HCT116 (cell line): ENCODE results near the gene TEN1. TPM values are rescaled to one million over a fixed set of nuclear protein-coding genes. Genes with fewer than 3 reads are reported as not detected.

Experiments
- ATAC-seq: fragments of 200-7000 bp; cut with Tn5 transposase; 2 replicates; pipeline ENCODE4 v1.9.1; 2020; ENCODE audit warnings: mild to moderate bottlenecking, moderate library complexity
- BruUV-seq: library from RNA; stranded (reverse); fragments of 400-500 nt; replicated peaks from 2 replicates; lab custom pipeline; 2021; lab: Mats Ljungman, UMichigan
- CTCF ChIA-PET: fragments of 300-600 bp; sonication (Branson Sonifier 250); formaldehyde crosslinking; loops from one replicate; lab custom pipeline; 2021; ENCODE audit warnings: antibody characterized with exemption; lab: Charles Lee
- POLR2A ChIA-PET: fragments of 300-600, 350-600 bp; sonication (Branson Sonifier 250); formaldehyde crosslinking; loops from one replicate; lab custom pipeline; 2021; ENCODE audit warnings: antibody characterized with exemption; lab: Charles Lee
- RAD21 ChIA-PET, 2 experiments: fragments of 300-600 bp; sonication (Branson Sonifier 250); formaldehyde crosslinking; loops; one replicate each; lab custom pipeline; 2023; ENCODE audit warnings: low total read pairs in 2 of 2; ENCODE audit not compliant: uncharacterized antibody in 2 of 2, unreplicated experiment in 2 of 2, low non-redundant PET in 1 of 2; lab: Charles Lee
- DNase-seq: peaks from one replicate; pipeline ENCODE4 v3.0.0-alpha.2; 2010; ENCODE audit warnings: low read depth, low spot score
- H2AFZ ChIP-seq: fragments of 200-600 bp; shearing (Covaris generic), sonication (generic); 2 replicates; pipeline ENCODE4 v1.6.1; 2017; ENCODE audit warnings: low read depth, mixed run types, mixed read lengths, antibody characterized with exemption, low read length; ENCODE audit not compliant: poor library complexity, severe bottlenecking
- H3K27ac ChIP-seq: 2 replicates; pipeline ENCODE4 v1.5.1; 2012; ENCODE audit warnings: low read depth, low read length
- H3K27me3 ChIP-seq: fragments of 200-600 bp; sonication (generic); 2 replicates; pipeline ENCODE4 v1.6.1; 2016; ENCODE audit warnings: mixed run types, low read length, mixed read lengths; ENCODE audit not compliant: insufficient read depth
- H3K36me3 ChIP-seq, 2 experiments: fragments of 200-500 bp in 1 of 2; fragments of 200-600 bp in 1 of 2; sonication (Bioruptor generic) in 1 of 2; sonication (generic) in 1 of 2; 2 replicates each; pipeline versions ENCODE4 v1.5.1 to v1.6.1; 2014 to 2016; ENCODE audit warnings: low read length in 2 of 2, inconsistent platforms in 1 of 2, mixed read lengths in 1 of 2, mixed run types in 1 of 2; ENCODE audit not compliant: insufficient read depth in 2 of 2, control insufficient read depth in 1 of 2
- H3K4me1 ChIP-seq, 2 experiments: fragments of 200-600 bp in 1 of 2; sonication (generic) in 1 of 2; 2 replicates each; pipeline versions ENCODE4 v1.5.1 to v1.6.1; 2012 to 2017; ENCODE audit warnings: low read length in 2 of 2, inconsistent platforms in 1 of 2, mild to moderate bottlenecking in 1 of 2, mixed read lengths in 1 of 2, mixed run types in 1 of 2, moderate library complexity in 1 of 2; ENCODE audit not compliant: insufficient read depth in 2 of 2, control insufficient read depth in 1 of 2
- H3K4me2 ChIP-seq: fragments of 200-600 bp; sonication (generic); 2 replicates; pipeline ENCODE4 v1.6.1; 2017; ENCODE audit warnings: mixed run types, low read length, mixed read lengths
- H3K4me3 ChIP-seq, 2 experiments: fragments of 200-600 bp in 1 of 2; sonication (generic) in 1 of 2; replicated peaks in 1 of 2; 2 replicates each; pipeline ENCODE4 v1.5.1; 2011 to 2016; ENCODE audit warnings: low read length in 2 of 2, control low read depth in 1 of 2, low read depth in 1 of 2, mild to moderate bottlenecking in 1 of 2, mixed read lengths in 1 of 2, mixed run types in 1 of 2
- H3K79me2 ChIP-seq: fragments of 200-600 bp; sonication (generic); 2 replicates; pipeline ENCODE4 v1.6.1; 2017; ENCODE audit warnings: mild to moderate bottlenecking, mixed run types, low read length, moderate library complexity, mixed read lengths; ENCODE audit not compliant: insufficient read depth
- H3K9ac ChIP-seq: fragments of 200-600 bp; sonication (generic); 2 replicates; pipeline ENCODE4 v1.6.1; 2016; ENCODE audit warnings: low read length, mixed read lengths
- H3K9me2 ChIP-seq: fragments of 200-600 bp; sonication (generic), shearing (Covaris generic); 2 replicates; pipeline ENCODE4 v1.6.1; 2017; ENCODE audit warnings: mixed run types, mild to moderate bottlenecking, moderate library complexity; ENCODE audit not compliant: insufficient read depth
- H3K9me3 ChIP-seq, 2 experiments: fragments of 200-500 bp in 1 of 2; fragments of 200-600 bp in 1 of 2; sonication (Bioruptor generic) in 1 of 2; sonication (generic) in 1 of 2; 2 replicates each; pipeline ENCODE4 v1.6.1; 2014 to 2017; ENCODE audit warnings: low read length in 2 of 2, mixed read lengths in 2 of 2, inconsistent platforms in 1 of 2, low read depth in 1 of 2, mild to moderate bottlenecking in 1 of 2, mixed run types in 1 of 2, moderate library complexity in 1 of 2; ENCODE audit not compliant: control insufficient read depth in 1 of 2, insufficient read depth in 1 of 2
- H4K20me1 ChIP-seq: fragments of 200-600 bp; sonication (generic), shearing (Covaris generic); 2 replicates; pipeline ENCODE4 v1.6.1; 2017; ENCODE audit warnings: mixed run types, mild to moderate bottlenecking, moderate library complexity; ENCODE audit not compliant: insufficient read depth
- ATF3 ChIP-seq: IDR thresholded peaks from 2 replicates; pipeline ENCODE4 v1.6.1; 2012
- CEBPB ChIP-seq: IDR thresholded peaks from 2 replicates; pipeline ENCODE4 v1.6.1; 2012; ENCODE audit warnings: low read depth
- CTCF ChIP-seq, 3 experiments: fragments of 200-600 bp in 1 of 3; sonication (generic) in 1 of 3; IDR thresholded peaks in 2 of 3; conservative IDR thresholded peaks in 1 of 3; 2 replicates each; pipeline ENCODE4 v1.5.1; 2012 to 2017; ENCODE audit warnings: low read depth in 2 of 3, low read length in 2 of 3, antibody characterized with exemption in 1 of 3, borderline replicate concordance in 1 of 3, control low read depth in 1 of 3, mild to moderate bottlenecking in 1 of 3, mixed read lengths in 1 of 3, mixed run types in 1 of 3, moderate library complexity in 1 of 3; ENCODE audit not compliant: insufficient read depth in 1 of 3
- EGR1 ChIP-seq: IDR thresholded peaks from 2 replicates; pipeline ENCODE4 v1.6.1; 2012; ENCODE audit warnings: low read depth
- ELF1 ChIP-seq: IDR thresholded peaks from 2 replicates; pipeline ENCODE4 v1.6.1; 2012; ENCODE audit warnings: low read depth, borderline replicate concordance
- EZH2 ChIP-seq: fragments of 200-600 bp; sonication (generic); IDR thresholded peaks from 2 replicates; pipeline ENCODE4 v1.6.1; 2017; ENCODE audit warnings: antibody characterized with exemption, mixed run types
- EZH2phosphoT487 ChIP-seq: fragments of 200-600 bp; IDR thresholded peaks from 2 replicates; pipeline ENCODE4 v1.6.1; 2018; ENCODE audit warnings: antibody characterized with exemption, borderline replicate concordance
- FOSL1 ChIP-seq: IDR thresholded peaks from 2 replicates; pipeline ENCODE4 v1.6.1; 2012; ENCODE audit warnings: low read depth
- JUND ChIP-seq: IDR thresholded peaks from 2 replicates; pipeline ENCODE4 v1.6.1; 2012
- POLR2A ChIP-seq: IDR thresholded peaks from 2 replicates; pipeline ENCODE4 v1.7.0; 2011; ENCODE audit warnings: borderline replicate concordance; ENCODE audit not compliant: insufficient read depth, insufficient read length; ENCODE audit errors: extremely low read depth
- POLR2AphosphoS5 ChIP-seq: IDR thresholded peaks from 2 replicates; pipeline ENCODE4 v1.6.1; 2011; ENCODE audit warnings: mild to moderate bottlenecking, low read depth, low read length, moderate library complexity
- RAD21 ChIP-seq: IDR thresholded peaks from 2 replicates; pipeline ENCODE4 v1.6.1; 2012; ENCODE audit warnings: low read depth, mild to moderate bottlenecking
- SP1 ChIP-seq: IDR thresholded peaks from 2 replicates; pipeline ENCODE4 v1.6.1; 2012; ENCODE audit warnings: low read depth
- SRF ChIP-seq: IDR thresholded peaks from 2 replicates; pipeline ENCODE4 v1.6.1; 2012; ENCODE audit warnings: low read depth
- ZBTB33 ChIP-seq: IDR thresholded peaks from 2 replicates; pipeline ENCODE4 v1.6.1; 2011; ENCODE audit warnings: mild to moderate bottlenecking, low read length, moderate library complexity; ENCODE audit not compliant: insufficient replicate concordance; ENCODE audit errors: extremely low read depth
- ZFX ChIP-seq: fragments of 450-650 bp; IDR thresholded peaks from 2 replicates; pipeline ENCODE4 v1.6.1; 2017
- intact Hi-C: fragments of 100-400 bp; cut with micrococcal nuclease; formaldehyde crosslinking; loops from 2 replicates; pipeline ENCODE4 v1.10.0; 2022
- total RNA-seq: library from RNA; stranded (reverse); gene quantifications from one replicate; pipeline ENCODE4 v1.2.1, GENCODE V29; 2021; ENCODE audit not compliant: unreplicated experiment

TEN1 gene
- total RNA-seq, 1 experiment from 2014 or later = 18.5 TPM

GRCh38 chr17:76024353-76024752, 45.3 kb downstream of the TEN1 start:
- Histone ChIP-seq H3K27ac (no peak overlapping the region; the same call in 1 of the 2 replicates), H3K4me2 (no peak overlapping the region), H3K9me3 (no peaks in the 10 kb centered on the region), H3K27me3 (no peaks in the 10 kb centered on the region), H4K20me1 (no peaks in the 10 kb centered on the region), H3K4me1 (peaks cover 25 to 39% of the 10 kb centered on the region in 2 experiments), H3K9me2 (no peaks in the 10 kb centered on the region), H3K4me3 (no peak overlapping the region), H3K36me3 (peaks cover 15 to 19% of the 10 kb centered on the region in 2 experiments), H2AFZ (no peak overlapping the region), H3K9ac (no peak overlapping the region), H3K79me2 (peaks cover 36% of the 10 kb centered on the region)
- CTCF ChIA-PET = no interaction called here
- BruUV-seq = no TSS peak
- DNase-seq (no peak), ATAC-seq (no peak)
- RAD21 ChIA-PET = interaction anchor here in 1 of 2 experiments (0.6 kb wide), 1 partner anchor 152 kb away, joined by 3 read pairs; no protein-coding TSS in a partner anchor
- intact Hi-C loops = no loop called here
- POLR2A ChIA-PET = no interaction called here
- TF ChIP-seq EZH2phosphoT487 (no peak), CTCF (IDR thresholded peaks at IDR 0.05 in 2 of 3, conservative IDR thresholded peaks at IDR 0.05 in 1 of 3; ENCODE audit: borderline replicate concordance in 1 of 3, insufficient read depth in 1 of 3, low read depth in 2 of 3, low read length in 2 of 3) (no peak), EGR1 (no peak), JUND (no peak), POLR2AphosphoS5 (no peak), SRF (no peak), RAD21 (no peak), ELF1 (no peak), POLR2A (no peak), ATF3 (no peak), ZBTB33 (no peak), EZH2 (no peak), CEBPB (no peak), FOSL1 (no peak), SP1 (no peak), ZFX (no peak)
